Activated CD8-positive, alpha-beta T cell treated with anti-CD3 and anti-CD28 coated beads, Interleukin-2, amount 10 ng/mL, durations not matched to agents 7 days and 5 days (primary cell): ENCODE results near the gene RREB1. TPM values are rescaled to one million over a fixed set of nuclear protein-coding genes. Genes with fewer than 3 reads are reported as not detected.
A peak's percentile ranks its signal among the peaks of the same experiment; 100 is the strongest.

Source experiments
- ATAC-seq: fragments of 150-1000 bp; cut with Tn5 transposase; one replicate; pipeline ENCODE4 v1.10.0; 2021; ENCODE audit warnings: moderate library complexity
- CTCF ChIA-PET: fragments of 350-600 bp; sonication (Branson Sonifier 250); formaldehyde crosslinking; loops from one replicate; lab custom pipeline; 2021; ENCODE audit warnings: antibody characterized with exemption; lab: Charles Lee
- POLR2A ChIA-PET: fragments of 350-600 bp; sonication (Branson Sonifier 250); formaldehyde crosslinking; loops from one replicate; lab custom pipeline; 2021; ENCODE audit warnings: antibody characterized with exemption; lab: Charles Lee
- DNase-seq: peaks from one replicate; pipeline ENCODE4 v3.0.0-alpha.2; 2020
- H3K27ac Mint-ChIP-seq: one replicate; pipeline ENCODE4 v1.8.0; 2021; ENCODE audit warnings: mild to moderate bottlenecking, mixed read lengths
- H3K27me3 Mint-ChIP-seq: one replicate; pipeline ENCODE4 v1.8.0; 2021; ENCODE audit warnings: low read depth, mixed read lengths
- H3K36me3 Mint-ChIP-seq: one replicate; pipeline ENCODE4 v1.8.0; 2021; ENCODE audit warnings: low read depth, mixed read lengths
- H3K4me1 Mint-ChIP-seq: one replicate; pipeline ENCODE4 v1.8.0; 2021; ENCODE audit warnings: low read depth, mixed read lengths
- H3K4me3 Mint-ChIP-seq: one replicate; pipeline ENCODE4 v1.8.0; 2021; ENCODE audit warnings: mild to moderate bottlenecking, mixed read lengths
- H3K9me3 Mint-ChIP-seq: one replicate; pipeline ENCODE4 v1.8.0; 2022; ENCODE audit warnings: mixed read lengths; ENCODE audit not compliant: insufficient read depth
- total RNA-seq, 2 experiments: library from RNA; stranded (reverse); gene quantifications; one replicate each; pipeline ENCODE4 v1.2.3, GENCODE V29; 2021

The RREB1 gene
- total RNA-seq, 2 experiments from 2014 or later: 27.5 to 29.0 TPM

DNA sequence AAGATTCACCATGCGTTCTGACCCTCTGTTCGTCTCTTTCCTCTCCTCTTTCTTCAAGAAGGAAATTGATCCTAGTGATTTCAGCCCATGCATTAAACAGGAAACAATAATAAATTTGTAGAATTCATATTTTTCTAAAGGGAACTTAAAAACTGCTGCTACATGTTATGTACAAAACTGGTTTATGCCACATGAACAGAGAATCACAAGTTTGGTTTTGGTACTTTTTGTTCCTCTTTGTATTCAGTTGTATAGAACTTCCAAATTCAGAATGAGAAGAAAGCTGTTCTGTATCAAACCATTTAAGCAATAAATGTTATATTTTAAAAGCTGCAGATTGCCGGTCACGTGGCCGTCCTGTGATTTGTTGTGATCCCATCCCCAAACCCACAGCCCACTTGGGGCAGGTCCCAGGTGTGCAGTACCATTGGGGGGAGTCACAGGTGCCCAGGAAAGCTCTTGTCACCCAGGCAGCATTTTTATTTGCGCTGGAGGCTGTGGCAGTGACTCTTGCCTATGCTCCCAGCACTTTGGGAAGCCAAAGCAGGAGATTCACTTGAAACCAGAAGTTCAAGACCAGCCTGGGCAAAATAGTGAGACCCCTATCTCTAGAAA, 144.0 kb downstream of the RREB1 start:
- Mint-ChIP-seq H3K9me3 (no peaks in the 10 kb centered on the region), H3K27ac (no peak overlapping the region), H3K36me3 (peaks cover 14% of the 10 kb centered on the region), H3K4me1 (no peaks in the 10 kb centered on the region), H3K4me3 (no peak overlapping the region), H3K27me3 (no peaks in the 10 kb centered on the region)
- DNase-seq (no peak), ATAC-seq (no peak)
- CTCF ChIA-PET: interaction anchor here (0.7 to 1.7 kb wide), 2 partner anchors 8 to 555 kb away, joined by 4 to 5 read pairs; no protein-coding TSS in a partner anchor
- POLR2A ChIA-PET: no interaction called here

DNA sequence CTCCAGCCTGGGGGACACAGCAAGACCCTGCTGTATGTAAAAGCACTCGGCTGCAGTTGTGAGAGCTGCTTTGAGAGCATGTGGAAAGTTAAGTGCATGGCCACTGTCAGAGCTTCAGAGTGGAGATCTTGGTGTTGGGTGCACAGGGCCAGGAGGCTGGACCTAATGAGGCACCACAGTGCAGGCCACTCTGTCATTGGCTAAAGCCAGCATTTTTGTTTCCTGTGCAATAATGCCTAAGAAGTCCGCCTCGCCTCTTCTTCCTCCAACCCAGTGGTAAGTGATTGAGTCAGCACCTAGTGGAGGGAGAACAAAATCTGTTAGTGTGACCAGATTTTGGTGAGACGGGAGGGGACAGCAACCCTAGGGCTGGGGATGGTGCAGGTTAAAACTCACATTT, 144.6 kb downstream of the RREB1 start:
- Mint-ChIP-seq H3K36me3 (peaks cover 13% of the 10 kb centered on the region), H3K9me3 (no peaks in the 10 kb centered on the region), H3K4me3 (no peak overlapping the region), H3K27me3 (no peaks in the 10 kb centered on the region), H3K4me1 (no peaks in the 10 kb centered on the region), H3K27ac (no peak overlapping the region)
- CTCF ChIA-PET: interaction anchor here (0.7 to 1.7 kb wide), 2 partner anchors 9 to 556 kb away, joined by 4 to 5 read pairs; no protein-coding TSS in a partner anchor
- ATAC-seq (no peak), DNase-seq (no peak)
- POLR2A ChIA-PET: no interaction called here

DNA sequence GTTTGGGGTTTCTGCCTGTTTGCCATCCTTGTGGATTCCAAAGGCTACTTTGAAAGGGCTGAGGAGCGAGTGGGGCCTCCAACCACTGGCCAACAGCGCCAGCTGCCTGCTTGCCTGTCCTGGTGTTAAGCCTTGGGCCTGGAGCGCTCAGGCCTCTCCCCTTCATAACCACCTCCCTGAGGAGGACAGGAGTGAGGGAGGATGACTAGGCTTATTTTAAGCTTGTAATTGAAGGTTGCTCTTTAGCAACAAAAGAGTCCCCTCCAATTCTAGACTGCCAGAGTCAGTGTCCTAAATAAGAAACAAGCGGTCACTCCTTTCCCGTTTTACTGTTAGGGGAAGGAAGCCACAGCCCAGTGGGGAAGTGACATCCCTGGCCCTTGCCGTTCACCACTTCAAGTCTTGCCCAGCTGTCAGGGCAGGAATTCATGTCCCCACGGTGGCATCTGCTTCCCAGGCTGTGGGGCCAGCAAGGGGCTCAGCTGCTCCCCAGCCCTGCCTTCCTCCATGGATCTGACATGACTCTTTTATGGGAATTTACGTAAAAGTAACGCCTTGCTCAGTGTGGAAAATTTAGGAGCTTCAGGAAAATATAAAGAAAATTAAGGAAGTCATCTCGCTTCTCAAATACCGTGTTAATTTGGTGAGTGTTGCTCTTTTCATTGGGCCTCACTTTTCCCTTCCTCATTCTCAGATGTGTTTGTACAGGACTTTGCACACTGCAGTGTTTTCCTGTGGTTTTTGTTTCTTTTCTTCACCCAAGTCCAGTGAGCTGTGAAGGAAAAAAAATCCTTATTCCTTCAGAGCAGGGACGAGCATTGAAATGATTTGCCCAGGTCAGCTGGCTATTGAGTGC, 147.4 kb downstream of the RREB1 start:
- Mint-ChIP-seq H3K36me3 (peaks cover 4% of the 10 kb centered on the region), H3K4me3 (no peak overlapping the region), H3K9me3 (no peaks in the 10 kb centered on the region), H3K4me1 (peaks cover under 1% of the 10 kb centered on the region), H3K27ac (no peak overlapping the region), H3K27me3 (peaks cover 8% of the 10 kb centered on the region)
- CTCF ChIA-PET: no interaction called here
- ATAC-seq (no peak), DNase-seq (no peak)
- POLR2A ChIA-PET: no interaction called here

GRCh38 chr6:7255918-7256317, 148.2 kb downstream of the RREB1 start:
- H3K36me3 Mint-ChIP-seq: peaks cover 2% of the 10 kb centered on the region
- peaks cover 15% of the 10 kb centered on the region for H3K27me3 Mint-ChIP-seq
- no peak for DNase-seq
- CTCF ChIA-PET: no interaction called here
- H3K27ac Mint-ChIP-seq: no peak overlapping the region
- H3K9me3 Mint-ChIP-seq: no peaks in the 10 kb centered on the region
- H3K4me1 Mint-ChIP-seq: peaks cover 7% of the 10 kb centered on the region
- POLR2A ChIA-PET: no interaction called here
- no peak for ATAC-seq
- H3K4me3 Mint-ChIP-seq: no peak overlapping the region

DNA sequence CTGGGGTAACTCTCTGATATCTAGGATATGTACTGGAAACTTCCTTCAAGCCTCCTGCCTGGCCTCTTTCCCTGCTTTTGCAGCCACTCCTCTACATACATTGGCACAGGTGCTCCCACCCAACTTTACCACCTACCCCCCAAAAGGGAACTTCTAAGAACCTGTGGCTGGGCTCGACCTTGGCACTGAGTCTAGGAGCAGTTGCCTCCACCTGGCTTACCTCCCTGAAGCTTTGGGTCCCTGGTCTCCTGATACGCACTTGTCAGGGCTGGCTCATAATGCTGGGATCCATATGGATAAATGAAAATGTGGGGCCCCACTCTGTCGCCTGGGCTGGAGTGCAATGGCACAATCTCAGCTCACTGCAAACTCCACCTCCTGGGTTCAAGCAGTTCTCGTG, 149.0 kb downstream of the RREB1 start:
- ChIA-PET CTCF (no interaction called here), POLR2A (no interaction called here)
- no peak for DNase-seq

GRCh38 chr6:7257521-7258230, 149.9 kb downstream of the RREB1 start:
- POLR2A ChIA-PET: no interaction called here
- ATAC-seq (no peak), DNase-seq (no peak)
- Mint-ChIP-seq H3K9me3 (no peaks in the 10 kb centered on the region), H3K36me3 (no peaks in the 10 kb centered on the region), H3K27me3 (peaks cover 22% of the 10 kb centered on the region), H3K4me1 (peaks cover 20% of the 10 kb centered on the region), H3K4me3 (no peak overlapping the region), H3K27ac (no peak overlapping the region)
- CTCF ChIA-PET: no interaction called here

More for the DNA sequence above, 149.0 kb downstream of the RREB1 start:
- H3K4me3 Mint-ChIP-seq: no peak overlapping the region
- ATAC-seq: no peak
- no peak overlapping the region for H3K27ac Mint-ChIP-seq
- peaks cover 19% of the 10 kb centered on the region for H3K27me3 Mint-ChIP-seq
- H3K4me1 Mint-ChIP-seq: peaks cover 14% of the 10 kb centered on the region
- H3K36me3 Mint-ChIP-seq: no peaks in the 10 kb centered on the region
- H3K9me3 Mint-ChIP-seq: no peaks in the 10 kb centered on the region

DNA sequence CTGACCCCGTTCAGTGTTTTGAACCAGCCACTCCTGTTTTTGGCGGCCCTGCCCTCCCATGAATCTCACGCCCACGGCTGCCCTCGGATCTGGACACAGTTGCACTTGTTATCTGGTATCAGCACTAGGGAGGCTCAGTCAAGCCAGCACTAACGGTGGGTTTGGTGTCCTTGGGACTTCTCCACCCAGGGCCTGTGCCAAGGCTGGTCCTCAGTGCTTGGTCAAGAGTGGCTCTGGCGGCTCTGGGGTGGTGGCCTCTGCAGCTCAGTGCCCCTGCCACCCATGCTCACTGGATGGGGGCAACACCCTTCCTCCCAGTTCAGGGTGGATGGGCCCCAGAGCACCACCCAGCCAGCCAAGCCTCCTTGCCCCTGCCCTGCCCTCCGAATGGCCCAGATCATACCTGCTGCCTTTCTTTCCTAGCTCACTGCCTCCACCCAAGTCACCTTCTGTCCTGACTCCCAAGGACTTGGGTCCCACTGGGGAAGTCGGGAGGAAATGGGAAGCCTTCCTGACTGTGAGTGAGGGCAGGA, 150.5 kb downstream of the RREB1 start:
- POLR2A ChIA-PET: no interaction called here
- no peaks in the 10 kb centered on the region for H3K36me3 Mint-ChIP-seq
- no peak overlapping the region for H3K27ac Mint-ChIP-seq
- DNase-seq: no peak
- peaks cover 20% of the 10 kb centered on the region for H3K4me1 Mint-ChIP-seq
- H3K4me3 Mint-ChIP-seq: no peak overlapping the region
- peaks cover 22% of the 10 kb centered on the region for H3K27me3 Mint-ChIP-seq
- no peak for ATAC-seq
- H3K9me3 Mint-ChIP-seq: no peaks in the 10 kb centered on the region
- CTCF ChIA-PET: no interaction called here

DNA sequence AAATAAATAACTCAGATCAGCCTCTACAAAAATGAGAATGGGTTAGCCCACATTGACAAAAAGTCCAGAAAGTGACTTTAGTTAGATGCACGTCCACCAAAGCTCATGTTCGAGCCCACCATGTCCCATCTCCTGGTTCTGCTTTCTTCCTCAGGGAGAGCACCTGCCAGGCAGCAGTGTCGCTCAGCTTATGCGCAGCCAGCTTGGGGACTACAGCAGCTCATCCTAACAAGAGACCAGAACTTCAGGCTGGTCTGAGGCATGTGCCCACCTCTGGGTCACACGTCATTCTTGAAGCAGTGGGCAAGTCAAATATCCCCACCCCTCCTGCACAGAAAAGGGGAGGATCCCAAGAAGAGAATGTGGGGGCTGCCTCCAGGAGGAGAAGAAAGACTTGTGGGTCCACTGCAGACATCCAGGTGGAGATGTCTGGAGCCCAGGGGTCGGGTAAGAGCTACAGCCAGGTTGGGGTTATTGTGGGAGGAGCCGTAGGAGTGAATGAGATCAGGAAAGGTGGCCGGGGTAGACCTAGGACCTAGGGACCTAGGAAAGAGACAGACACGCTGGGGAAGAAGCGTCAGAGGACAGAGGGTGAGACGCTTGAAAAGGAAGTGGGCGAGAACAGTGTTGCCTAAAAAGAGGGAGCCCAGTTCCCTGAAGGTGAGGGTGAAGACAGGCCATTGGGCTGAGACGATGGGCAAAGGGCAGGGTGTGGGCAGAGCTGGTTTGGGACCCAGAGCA, 152.7 kb downstream of the RREB1 start:
- Mint-ChIP-seq H3K27me3 (peaks cover 22% of the 10 kb centered on the region), H3K9me3 (no peaks in the 10 kb centered on the region), H3K4me1 (peaks cover 20% of the 10 kb centered on the region), H3K4me3 (peak overlapping the region; percentile 77), H3K27ac (peak overlapping the region; percentile 66), H3K36me3 (no peaks in the 10 kb centered on the region)
- POLR2A ChIA-PET: no interaction called here
- ATAC-seq: peak; percentile 34
- CTCF ChIA-PET: interaction anchor here (1.4 kb wide), 1 partner anchor 15 kb away, joined by 4 read pairs; no protein-coding TSS in a partner anchor
- DNase-seq: no peak

GRCh38 chr6:7261032-7261841, 153.5 kb downstream of the RREB1 start:
- ChIA-PET CTCF (interaction anchor here (1.4 kb wide), 1 partner anchor 14 kb away, joined by 4 read pairs; no protein-coding TSS in a partner anchor), POLR2A (no interaction called here)
- ATAC-seq (peak; percentile 89), DNase-seq (peak; percentile 38)
- Mint-ChIP-seq H3K27me3 (peaks cover 22% of the 10 kb centered on the region), H3K9me3 (no peaks in the 10 kb centered on the region), H3K27ac (peak overlapping the region; percentile 66), H3K4me3 (peak overlapping the region; percentile 77), H3K4me1 (peaks cover 20% of the 10 kb centered on the region), H3K36me3 (no peaks in the 10 kb centered on the region)

DNA sequence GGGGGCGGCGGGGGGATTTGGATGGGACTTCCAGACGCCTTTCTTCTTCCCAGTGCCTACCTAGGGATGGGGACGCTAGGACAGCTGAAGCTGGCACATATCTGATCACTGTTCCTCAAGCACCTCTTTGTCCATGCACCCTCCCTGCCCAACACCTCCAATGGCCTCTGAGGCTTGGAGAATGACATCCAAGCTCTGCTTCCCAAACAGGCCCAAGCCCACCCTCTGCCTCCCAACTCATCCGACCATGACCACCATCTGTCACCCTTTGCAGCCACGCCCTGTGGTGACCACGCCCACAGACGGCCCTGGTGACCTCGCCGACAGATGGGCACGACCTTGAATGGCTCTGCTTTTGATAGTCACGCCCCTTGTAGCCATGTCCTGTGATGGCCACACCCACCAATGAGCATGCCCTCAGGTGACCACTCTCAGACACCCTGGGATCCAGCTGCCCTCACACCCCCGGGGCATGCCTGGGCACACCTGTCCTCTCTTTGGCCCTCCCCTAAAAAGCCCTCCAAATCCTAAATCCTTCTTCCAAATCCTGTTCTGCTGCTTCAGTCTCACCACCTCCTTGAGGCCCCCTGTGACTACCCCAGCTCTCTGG, 154.2 kb downstream of the RREB1 start:
- ATAC-seq: no peak
- POLR2A ChIA-PET: no interaction called here
- Mint-ChIP-seq H3K27ac (no peak overlapping the region), H3K9me3 (no peaks in the 10 kb centered on the region), H3K4me1 (peaks cover 20% of the 10 kb centered on the region), H3K36me3 (no peaks in the 10 kb centered on the region), H3K27me3 (peaks cover 22% of the 10 kb centered on the region), H3K4me3 (peak overlapping the region; percentile 77)
- CTCF ChIA-PET: interaction anchor here (1.4 kb wide), 2 partner anchors 13 to 14 kb away, joined by 4 read pairs; no protein-coding TSS in a partner anchor
- no peak for DNase-seq
